ENCODE measurements around the gene WSCD1.

Gene WSCD1

DNA sequence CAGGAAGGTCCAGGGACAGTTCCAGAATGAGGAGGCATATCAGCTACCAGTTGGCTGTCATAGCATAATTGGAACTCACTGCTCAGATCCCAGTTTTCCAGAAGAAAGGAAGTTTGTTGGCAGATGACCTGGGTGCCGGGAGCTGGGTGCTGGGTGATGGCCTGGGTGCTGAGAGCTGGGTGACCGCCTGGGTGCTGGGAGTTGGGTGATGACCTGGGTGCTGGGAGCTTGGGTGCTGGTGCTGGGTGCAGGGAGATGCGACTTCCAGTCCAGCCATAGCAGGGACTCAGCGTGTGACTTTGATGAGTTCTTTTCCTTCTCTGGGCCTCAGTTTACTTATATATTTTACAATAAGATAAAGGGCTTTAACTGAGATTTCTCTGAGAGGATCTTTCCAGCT, 18.0 kb downstream of the WSCD1 start:
- no peak for DNase-seq

GRCh38 chr17:6090253-6090652, 20.1 kb downstream of the WSCD1 start:
- no peak for DNase-seq

GRCh38 chr17:6092182-6092902, 22.2 kb downstream of the WSCD1 start:
- DNase-seq: no peak

GRCh38 chr17:6092903-6093468, 22.8 kb downstream of the WSCD1 start:
- DNase-seq: no peak

DNA sequence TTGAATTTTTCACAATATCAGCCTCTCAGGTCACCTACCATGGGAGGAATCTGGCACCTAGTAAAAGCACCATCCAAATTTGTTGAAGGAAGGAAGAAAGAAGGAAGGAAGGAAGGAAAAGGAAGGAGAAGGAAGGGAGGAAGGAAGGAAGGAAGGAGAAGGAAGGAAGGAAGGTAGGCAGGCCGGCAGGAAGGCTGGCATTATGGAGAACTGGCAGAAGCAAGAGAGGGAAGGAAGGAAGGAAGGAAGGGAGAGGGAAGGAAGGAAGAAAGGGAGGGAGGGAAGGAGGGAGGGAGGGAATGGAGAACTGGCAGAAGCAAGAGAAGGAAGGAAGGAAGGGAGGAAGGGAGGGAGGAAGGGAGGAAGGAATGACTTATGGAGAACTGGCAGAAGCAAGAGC, 24.3 kb downstream of the WSCD1 start:
- no peak for DNase-seq

DNA sequence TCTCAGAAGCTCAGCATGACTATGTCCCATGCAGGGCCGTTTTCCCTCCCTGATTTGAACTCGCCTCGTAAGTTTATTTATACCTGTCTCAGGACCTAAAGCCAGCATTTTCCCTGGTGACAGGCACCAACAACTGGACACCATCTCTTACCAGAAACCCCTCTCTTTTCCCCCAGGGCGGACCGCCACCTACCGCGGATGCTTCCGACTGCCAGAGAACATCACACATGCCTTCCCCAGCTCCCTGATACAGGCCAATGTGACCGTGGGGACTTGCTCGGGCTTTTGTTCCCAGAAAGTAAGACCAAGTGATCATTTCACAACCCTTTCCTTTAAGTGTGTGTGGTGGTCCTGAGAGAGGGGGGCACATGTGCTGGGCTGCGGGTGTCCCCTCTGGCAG, 24.7 kb downstream of the WSCD1 start:
- DNase-seq: no peak

DNA sequence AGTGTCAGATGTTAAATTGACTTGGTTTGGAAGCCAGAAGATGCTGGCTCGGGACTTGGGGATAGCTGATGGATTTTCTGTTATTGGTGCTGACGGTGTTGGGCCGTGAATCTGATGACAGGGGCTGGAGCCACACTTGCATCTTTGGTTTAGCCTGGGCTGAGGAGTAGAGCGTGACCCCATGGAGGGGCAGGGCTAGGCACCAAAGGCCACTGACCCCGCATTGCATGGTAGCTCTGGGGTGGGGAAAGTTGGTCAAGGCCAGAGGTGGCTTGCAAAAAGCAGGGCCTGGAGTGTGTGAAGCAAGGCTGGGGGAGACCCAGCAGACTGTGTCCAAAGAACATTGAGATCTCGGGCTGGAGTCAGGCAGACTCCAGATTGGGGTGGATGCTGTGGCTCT, 25.3 kb downstream of the WSCD1 start:
- no peak for DNase-seq

- no peak for DNase-seq
These were observed 26.2 kb downstream of the WSCD1 start for GRCh38 chr17:6096201-6097004.

- DNase-seq: no peak
These were observed 26.8 kb downstream of the WSCD1 start for GRCh38 chr17:6097005-6097279.

DNA sequence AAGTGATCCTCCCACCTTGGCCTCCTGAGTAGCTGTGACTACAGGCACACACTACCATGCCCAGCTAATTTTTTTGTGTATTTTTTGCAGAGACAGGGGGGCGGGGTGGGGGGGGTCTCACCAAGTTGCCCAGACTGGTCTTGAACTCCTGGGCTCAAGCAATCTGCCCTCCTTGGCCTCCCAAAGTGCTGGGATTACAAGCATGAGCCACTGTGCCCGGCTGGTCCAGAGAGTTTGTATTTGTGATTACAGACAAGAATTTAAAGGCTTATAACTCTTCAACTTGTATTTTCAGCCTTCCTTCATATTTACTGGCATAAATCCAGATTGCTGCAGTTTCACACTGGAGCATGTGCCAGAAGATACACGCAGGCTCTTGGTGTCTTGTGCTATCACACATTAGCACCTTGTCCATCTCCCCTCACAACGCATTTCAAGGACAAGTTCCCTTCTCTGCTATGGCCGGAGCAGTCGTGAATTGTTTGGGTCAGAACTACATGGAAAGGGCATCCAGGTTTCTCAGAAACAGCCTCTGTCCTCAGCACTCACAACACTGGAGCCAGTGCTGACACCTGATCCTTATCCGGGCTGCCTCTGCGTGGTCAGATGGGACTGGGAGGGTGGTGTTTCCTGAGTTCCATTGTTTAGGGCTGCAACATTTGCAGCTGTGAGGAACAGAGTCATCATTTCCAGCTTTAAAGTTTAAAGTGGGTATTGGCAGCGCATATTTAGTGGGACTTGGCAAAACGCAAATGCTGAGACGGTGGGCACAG, 28.1 kb downstream of the WSCD1 start:
- no peak for DNase-seq

GRCh38 chr17:6098823-6099180, 28.6 kb downstream of the WSCD1 start:
- no peak for DNase-seq

DNA sequence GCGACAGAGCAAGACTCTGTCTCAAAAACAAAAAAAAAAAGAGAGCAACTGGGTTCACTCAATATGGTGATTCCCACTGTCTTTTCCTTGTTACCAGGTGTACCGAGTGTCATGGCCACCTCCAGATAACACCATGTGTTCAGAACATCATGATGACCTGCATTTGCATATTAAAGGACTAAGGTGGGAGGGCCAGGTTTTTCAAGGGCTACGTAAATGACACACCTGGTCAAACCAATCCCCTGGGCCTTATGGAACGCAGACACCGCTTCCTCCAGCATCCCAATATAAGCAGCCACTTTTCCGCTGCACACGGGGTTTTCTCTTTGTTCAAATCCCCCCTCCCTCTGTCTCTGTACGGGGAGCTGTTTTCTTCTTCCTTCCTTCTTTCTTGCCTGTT, 29.3 kb downstream of the WSCD1 start:
- no peak for DNase-seq

GRCh38 chr17:6100146-6100545, 30.0 kb downstream of the WSCD1 start:
- DNase-seq: no peak

DNA sequence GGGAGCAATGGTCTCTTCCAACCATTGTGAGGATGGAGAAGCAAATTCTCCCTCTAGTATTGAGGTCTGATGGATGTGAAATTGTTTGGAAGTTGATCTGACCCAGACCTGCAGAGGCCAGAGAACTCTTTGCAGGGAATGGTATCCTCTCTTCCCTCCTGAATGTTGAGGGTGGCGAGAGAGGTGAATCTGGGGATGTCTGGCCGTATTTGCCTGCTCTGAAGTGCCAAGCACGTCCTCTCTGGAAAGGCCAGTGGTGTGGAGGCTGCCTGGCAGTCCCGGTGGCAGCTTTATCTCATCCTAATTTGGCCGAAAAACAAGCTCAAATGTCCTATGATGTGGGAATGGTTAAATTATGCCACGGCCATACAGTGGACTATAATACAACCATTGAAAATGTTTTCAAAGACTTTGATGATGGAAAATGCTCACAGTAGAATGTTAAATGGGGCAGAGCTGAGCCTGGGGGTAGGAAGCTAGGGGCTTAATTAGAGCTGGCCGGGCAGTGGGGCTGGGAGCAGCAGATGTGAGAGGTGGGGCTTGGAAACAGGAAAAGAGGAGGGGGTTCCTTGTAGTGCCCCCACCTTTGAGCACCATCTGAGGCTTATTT, 30.8 kb downstream of the WSCD1 start:
- no peak for DNase-seq

- DNase-seq: no peak
These were observed 31.5 kb downstream of the WSCD1 start for GRCh38 chr17:6101706-6102105.

GRCh38 chr17:6102615-6103014, 32.4 kb downstream of the WSCD1 start:
- no peak for DNase-seq

DNA sequence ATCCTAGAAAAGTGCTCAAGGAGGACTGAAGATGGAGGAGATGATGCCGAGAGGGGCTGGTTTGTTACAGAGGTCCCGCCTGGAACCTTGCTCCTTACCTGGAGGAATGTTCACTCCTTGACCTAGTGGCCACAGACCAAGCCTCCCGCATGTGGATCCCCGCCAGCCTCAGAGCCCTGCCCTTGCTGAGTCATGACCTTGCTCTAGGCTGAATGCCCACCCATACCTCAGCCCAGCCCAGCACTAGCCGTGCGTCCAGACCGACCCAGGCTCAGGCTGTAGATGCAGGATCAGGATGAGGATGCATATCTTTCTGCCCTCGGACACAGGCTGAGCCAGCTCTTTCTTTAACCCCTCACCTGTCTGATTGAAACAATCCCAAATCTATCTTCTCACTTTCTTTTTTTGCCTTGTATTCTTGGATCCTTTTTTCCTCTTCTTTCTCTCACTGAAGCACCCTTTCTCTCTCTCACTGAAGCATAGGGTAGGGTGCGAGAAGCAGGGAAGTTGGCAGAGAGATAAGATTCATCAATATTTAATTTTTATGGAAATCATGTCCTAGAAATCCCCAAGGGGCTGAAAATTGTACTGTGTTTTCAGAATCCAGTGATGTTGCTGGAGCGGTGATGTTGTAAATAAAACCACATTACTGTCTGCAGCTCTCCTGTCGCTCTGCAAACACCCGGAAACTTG, 34.9 kb downstream of the WSCD1 start:
- no peak for DNase-seq

GRCh38 chr17:6105649-6106007, 35.4 kb downstream of the WSCD1 start:
- no peak for DNase-seq

GRCh38 chr17:6106212-6106611, 36.0 kb downstream of the WSCD1 start:
- DNase-seq: no peak

DNA sequence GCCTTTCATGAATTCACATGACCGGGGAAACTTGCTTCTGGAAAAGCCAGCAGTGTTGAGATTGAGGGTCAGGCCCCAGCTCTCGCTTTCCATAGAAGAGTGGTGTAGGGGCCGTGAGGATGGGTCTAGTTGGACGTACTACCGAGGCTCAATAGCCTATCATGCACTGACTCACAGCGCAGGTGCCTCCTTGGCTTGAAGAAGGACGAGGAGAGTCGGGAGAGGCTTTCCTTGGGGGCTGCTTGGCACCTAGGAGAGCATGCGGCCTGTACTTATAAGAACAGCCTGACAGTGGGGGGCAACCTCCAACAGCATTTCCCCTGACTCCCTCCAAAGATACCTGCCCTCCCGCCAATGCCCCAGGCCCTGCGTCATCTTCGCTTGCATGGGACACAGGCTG, 37.6 kb downstream of the WSCD1 start:
- no peak for DNase-seq

- no peak for DNase-seq
These were observed 38.2 kb downstream of the WSCD1 start for GRCh38 chr17:6108382-6108781.

DNA sequence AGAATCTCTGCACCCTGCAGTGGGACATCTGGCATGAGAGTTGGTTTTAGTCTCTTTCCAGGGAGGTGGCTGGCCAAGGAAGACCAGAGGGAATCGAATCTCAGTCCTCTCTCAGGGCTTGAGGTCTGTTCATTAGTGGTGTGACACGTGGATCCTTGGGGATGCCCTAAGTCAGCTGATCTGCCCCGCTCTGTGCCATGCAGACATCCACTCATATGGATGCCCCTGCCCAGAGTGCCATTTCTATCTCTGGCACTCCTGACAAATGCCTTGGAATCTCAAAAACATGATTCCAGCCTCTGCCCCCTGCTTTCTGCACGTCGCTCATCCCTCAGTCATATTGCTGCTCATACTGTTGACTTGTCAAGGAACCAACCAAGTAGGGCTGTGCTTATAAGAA, 38.8 kb downstream of the WSCD1 start:
- no peak for DNase-seq

DNA sequence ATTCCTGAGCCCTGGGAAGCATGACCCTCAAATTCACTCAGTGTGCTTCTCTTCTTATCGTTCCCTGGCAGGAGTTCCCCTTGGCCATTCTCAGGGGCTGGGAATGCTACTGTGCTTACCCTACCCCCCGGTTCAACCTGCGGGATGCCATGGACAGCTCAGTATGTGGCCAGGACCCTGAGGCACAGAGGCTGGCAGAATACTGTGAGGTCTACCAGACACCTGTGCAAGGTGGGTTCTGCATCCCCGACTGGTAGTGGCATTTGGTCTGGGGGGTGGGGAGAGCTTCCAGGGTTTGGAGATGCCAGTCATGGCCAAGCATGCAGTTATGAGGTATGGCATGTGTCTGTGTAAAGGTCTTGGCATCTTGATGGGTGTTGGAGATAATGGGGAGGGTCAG, 39.4 kb downstream of the WSCD1 start:
- no peak for DNase-seq
